Sigmoid colon (tissue), 4 donors: ENCODE measurements around the gene PPP1R3D.

ENCODE experiments used
- POLR2A ChIP-seq, 2 donors: fragments of 450-650 bp; IDR thresholded peaks; one replicate each; pipeline ENCODE4 v1.6.1; 2016; ENCODE audit warnings: antibody characterized with exemption in 2 of 2, mild to moderate bottlenecking in 2 of 2, moderate library complexity in 2 of 2
- POLR2AphosphoS5 ChIP-seq, 4 donors: sonication (generic); formaldehyde crosslinking; IDR thresholded peaks; one replicate each; pipeline ENCODE4 v1.6.1; 2017; ENCODE audit warnings: antibody characterized with exemption in 4 of 4
- TF ChIP-seq, protein P1 (sequence below), 4 experiments: fragments of 450-650 bp in 3 of 4; fragments of 200-600 bp in 1 of 4; IDR thresholded peaks; one replicate each; pipeline ENCODE4 v1.5.1; 2016 to 2019; ENCODE audit warnings: antibody characterized with exemption in 4 of 4, mild to moderate bottlenecking in 3 of 4, moderate library complexity in 2 of 4

DNA sequence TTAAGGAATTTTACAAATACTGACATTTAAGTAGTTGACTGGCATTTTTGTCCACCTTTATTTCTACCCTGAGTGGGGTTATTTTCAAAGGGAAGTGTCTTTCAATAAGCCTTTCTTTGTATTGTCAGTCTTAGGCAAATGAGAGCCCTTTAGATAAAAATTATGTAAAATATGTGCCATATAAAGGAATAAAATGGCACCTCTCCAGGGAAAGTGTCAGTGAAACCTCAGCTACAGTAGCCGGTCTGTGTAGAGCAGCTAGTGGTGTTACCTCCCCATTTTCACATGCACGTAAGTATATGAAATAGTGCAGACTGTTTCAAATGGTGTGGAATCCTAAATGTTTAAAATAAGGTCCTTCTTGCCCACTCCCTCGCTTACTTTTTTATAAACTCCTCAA, 5.1 kb upstream of the PPP1R3D start:
- TF ChIP-seq, protein P1, sequence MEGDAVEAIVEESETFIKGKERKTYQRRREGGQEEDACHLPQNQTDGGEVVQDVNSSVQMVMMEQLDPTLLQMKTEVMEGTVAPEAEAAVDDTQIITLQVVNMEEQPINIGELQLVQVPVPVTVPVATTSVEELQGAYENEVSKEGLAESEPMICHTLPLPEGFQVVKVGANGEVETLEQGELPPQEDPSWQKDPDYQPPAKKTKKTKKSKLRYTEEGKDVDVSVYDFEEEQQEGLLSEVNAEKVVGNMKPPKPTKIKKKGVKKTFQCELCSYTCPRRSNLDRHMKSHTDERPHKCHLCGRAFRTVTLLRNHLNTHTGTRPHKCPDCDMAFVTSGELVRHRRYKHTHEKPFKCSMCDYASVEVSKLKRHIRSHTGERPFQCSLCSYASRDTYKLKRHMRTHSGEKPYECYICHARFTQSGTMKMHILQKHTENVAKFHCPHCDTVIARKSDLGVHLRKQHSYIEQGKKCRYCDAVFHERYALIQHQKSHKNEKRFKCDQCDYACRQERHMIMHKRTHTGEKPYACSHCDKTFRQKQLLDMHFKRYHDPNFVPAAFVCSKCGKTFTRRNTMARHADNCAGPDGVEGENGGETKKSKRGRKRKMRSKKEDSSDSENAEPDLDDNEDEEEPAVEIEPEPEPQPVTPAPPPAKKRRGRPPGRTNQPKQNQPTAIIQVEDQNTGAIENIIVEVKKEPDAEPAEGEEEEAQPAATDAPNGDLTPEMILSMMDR (IDR thresholded peaks at IDR 0.05), result no peak
- TF ChIP-seq POLR2AphosphoS5 (IDR thresholded peaks at IDR 0.05), result no peak
- TF ChIP-seq POLR2A (IDR thresholded peaks at IDR 0.05), result no peak
